ENCODE measurements around the gene PDE5A. TPM values are rescaled to one million over a fixed set of nuclear protein-coding genes. Genes with fewer than 3 reads are reported as not detected.
"Not testable (repeated sequence)": the region's sequence is repeated elsewhere in the genome, so short reads cannot be mapped to it uniquely, and the experiment has no call there.

Gene PDE5A
- total RNA-seq, 1 experiment from 2014 or later: 0.24 TPM

- no peak for DNase-seq (ENCODE audit: low read depth)
Observed at GRCh38 chr4:119646347-119647071, 17.9 kb upstream of the PDE5A start.

- DNase-seq (ENCODE audit: low read depth): no peak
Observed at GRCh38 chr4:119643306-119644042, 14.9 kb upstream of the PDE5A start.

GRCh38 chr4:119641765-119642164 lies 13.2 kb upstream of the PDE5A start:
- DNase-seq (ENCODE audit: low read depth): no peak

- DNase-seq (ENCODE audit: low read depth): no peak
Observed at GRCh38 chr4:119638359-119638758, 9.8 kb upstream of the PDE5A start.

- DNase-seq (ENCODE audit: low read depth): not testable (repeated sequence)
Observed at GRCh38 chr4:119636851-119637250, 8.2 kb upstream of the PDE5A start.

- DNase-seq (ENCODE audit: low read depth): no peak
Observed at GRCh38 chr4:119632216-119632615, 3.6 kb upstream of the PDE5A start.

- no peak for DNase-seq (ENCODE audit: low read depth)
Observed at GRCh38 chr4:119629142-119629471, 503 bp upstream of the PDE5A start.

GRCh38 chr4:119627267-119628255 lies 1.0 kb downstream of the PDE5A start:
- DNase-seq (ENCODE audit: low read depth): peak; percentile 11

GRCh38 chr4:119626943-119627266 lies 1.7 kb downstream of the PDE5A start:
- DNase-seq (ENCODE audit: low read depth): no peak

GRCh38 chr4:119626420-119626819 lies 2.2 kb downstream of the PDE5A start:
- no peak for DNase-seq (ENCODE audit: low read depth)

- DNase-seq (ENCODE audit: low read depth): no peak
Observed at GRCh38 chr4:119625761-119626160, 2.8 kb downstream of the PDE5A start.

GRCh38 chr4:119624356-119624755 lies 4.2 kb downstream of the PDE5A start:
- no peak for DNase-seq (ENCODE audit: low read depth)

GRCh38 chr4:119623025-119623424 lies 5.6 kb downstream of the PDE5A start:
- DNase-seq (ENCODE audit: low read depth): no peak

- DNase-seq (ENCODE audit: low read depth): no peak
Observed at GRCh38 chr4:119615068-119615719, 13.4 kb downstream of the PDE5A start.

- no peak for DNase-seq (ENCODE audit: low read depth)
Observed at GRCh38 chr4:119604266-119604665, 24.3 kb downstream of the PDE5A start.

GRCh38 chr4:119602366-119602765 lies 26.2 kb downstream of the PDE5A start:
- DNase-seq (ENCODE audit: low read depth): no peak

- no peak for DNase-seq (ENCODE audit: low read depth)
Observed at GRCh38 chr4:119598521-119598920, 30.1 kb downstream of the PDE5A start.

- DNase-seq (ENCODE audit: low read depth): peak; percentile 0
Observed at GRCh38 chr4:119597377-119597776, 31.2 kb downstream of the PDE5A start.

GRCh38 chr4:119593698-119594097 lies 34.9 kb downstream of the PDE5A start:
- DNase-seq (ENCODE audit: low read depth): no peak

GRCh38 chr4:119592830-119593229 lies 35.8 kb downstream of the PDE5A start:
- no peak for DNase-seq (ENCODE audit: low read depth)

- DNase-seq (ENCODE audit: low read depth): no peak
Observed at GRCh38 chr4:119589165-119589564, 39.4 kb downstream of the PDE5A start.

- DNase-seq (ENCODE audit: low read depth): no peak
Observed at GRCh38 chr4:119587796-119588195, 40.8 kb downstream of the PDE5A start.

All from RPMI7951 (cell line).